C4-2B (cell line): ENCODE data around the gene DNAJC9.

Source experiments
- CTCF ChIP-seq: fragments of 450-650 bp; conservative IDR thresholded peaks from 2 replicates; pipeline ENCODE4 v1.5.1; 2017; ENCODE audit warnings: mild to moderate bottlenecking
- ZFX ChIP-seq: fragments of 450-650 bp; IDR thresholded peaks from 2 replicates; pipeline ENCODE4 v1.6.1; 2017

GRCh38 chr10:73210395-73211105 is 36.5 kb downstream of the DNAJC9 start:
- TF ChIP-seq CTCF: no peak
- TF ChIP-seq ZFX: no peak
